Right forelimb (tissue), 1 donor: Measurements from ENCODE around the gene PTPRG.

Experiments used
- DNase-seq: peaks from one replicate; pipeline ENCODE4 v3.0.0-alpha.2; 2018

Gene PTPRG

DNA sequence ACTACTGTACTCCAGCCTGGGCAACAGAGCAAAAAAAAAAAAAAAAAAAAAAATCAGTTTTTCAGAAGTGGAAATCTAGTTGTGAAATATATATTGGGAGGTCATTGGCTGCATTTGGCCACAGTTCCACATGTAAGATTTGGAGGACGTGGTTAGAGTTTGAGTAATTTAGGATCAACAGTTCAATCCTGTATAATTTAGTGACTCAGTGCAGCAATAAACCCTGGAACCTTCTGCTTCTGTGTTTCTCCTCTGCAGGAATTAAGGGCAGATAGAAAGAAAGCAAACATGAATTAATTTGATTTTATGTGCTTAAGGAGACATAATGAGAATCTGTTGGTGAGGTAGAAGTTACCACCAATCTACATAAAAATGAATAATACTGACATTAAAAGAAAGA lies 347.0 kb downstream of the PTPRG start:
- no peak for DNase-seq

DNA sequence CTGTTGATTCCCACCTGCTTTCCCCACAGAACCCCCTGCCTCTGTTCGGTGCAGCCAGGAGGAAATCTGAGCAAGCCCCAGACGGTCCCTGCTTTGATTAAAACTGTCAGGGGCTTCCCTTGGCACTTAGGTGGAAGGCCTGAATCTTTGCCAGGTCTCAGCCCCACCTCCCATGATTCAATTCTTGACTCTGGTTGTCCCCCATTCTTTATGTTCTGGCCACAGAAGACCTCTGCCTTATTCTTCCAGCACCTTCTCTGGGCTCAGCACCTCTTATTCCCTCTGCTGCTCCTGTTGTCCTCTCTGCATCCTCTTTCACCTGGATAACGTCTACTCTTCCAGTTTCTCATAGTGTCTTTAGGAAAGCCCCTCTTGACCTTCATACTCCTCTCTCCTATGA lies 349.4 kb downstream of the PTPRG start:
- DNase-seq = no peak

DNA sequence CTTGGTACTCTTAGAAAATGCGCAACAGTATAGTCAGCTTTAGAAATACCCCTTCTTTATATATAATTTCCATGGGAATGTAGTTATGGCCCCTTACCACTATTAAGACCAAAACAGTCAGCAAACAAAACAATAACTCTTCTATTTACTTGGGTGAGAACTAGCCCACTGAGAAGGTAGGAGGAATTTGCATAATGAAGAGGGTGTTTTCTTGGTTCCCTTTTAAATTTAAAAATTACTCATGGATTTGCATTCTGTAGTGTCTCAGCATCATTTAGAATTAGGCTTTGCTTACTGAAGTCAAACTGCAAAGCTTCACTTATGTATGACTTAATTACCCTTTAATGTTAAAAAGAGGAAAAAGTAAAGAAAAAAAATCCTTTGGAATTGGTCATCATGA lies 350.8 kb downstream of the PTPRG start:
- no peak for DNase-seq

DNA sequence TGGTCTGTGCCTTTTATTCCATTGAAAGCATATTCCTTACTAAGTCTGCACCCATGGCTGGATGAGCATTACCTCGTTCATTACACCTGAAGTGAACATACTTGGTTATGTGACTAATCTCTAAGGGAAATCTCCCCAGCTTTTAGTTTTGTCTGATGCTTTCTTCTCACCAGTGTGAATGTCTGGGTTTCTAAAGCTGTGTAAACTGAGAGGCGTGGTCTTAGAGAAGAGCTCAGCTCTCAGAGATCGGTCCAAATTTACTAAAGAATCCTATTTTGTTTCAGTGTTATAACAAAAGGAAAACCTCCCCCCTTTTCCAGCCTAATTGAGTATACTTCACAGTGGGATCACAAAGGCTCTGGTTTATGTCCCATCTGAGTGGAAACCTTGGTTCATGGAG lies 352.3 kb downstream of the PTPRG start:
- no peak for DNase-seq

DNA sequence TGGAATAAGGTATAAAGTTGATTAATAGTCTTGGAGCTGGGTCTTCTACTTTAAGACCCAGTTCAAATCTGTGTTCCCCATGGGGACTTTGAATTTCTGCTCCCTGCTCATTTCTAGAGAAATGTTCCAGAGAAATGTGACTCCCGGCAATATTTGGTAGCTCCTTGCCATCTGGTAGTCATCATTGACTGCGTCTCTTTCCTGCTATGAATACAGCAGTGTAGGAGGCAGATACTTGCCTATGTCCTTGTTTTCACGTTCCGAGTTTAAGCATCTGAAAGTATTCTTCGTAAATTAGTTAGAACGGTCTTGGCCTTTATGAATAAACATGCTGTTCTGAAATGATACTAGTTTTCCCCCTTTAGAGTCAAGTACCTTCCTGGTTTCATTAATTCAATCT lies 352.9 kb downstream of the PTPRG start:
- DNase-seq = no peak

DNA sequence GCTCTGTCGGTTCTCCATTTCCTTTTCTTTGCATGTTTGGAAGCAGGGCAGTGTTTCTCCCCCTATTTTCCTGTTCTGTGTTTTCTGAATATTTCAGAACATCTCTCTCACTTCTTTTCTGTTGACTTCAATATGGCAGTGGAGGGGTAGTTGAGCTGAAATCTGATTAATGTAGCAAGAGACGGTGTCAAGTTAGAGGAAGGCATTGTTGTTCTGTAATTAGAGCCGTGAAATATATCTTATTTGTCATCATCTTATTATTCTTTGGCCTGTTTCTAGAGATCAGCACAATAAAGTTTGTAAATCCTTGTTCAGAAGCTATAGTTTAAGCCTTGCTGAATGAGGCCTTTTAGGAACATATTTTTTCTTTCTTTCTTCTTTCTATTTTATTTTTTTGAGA lies 353.9 kb downstream of the PTPRG start:
- no peak for DNase-seq

DNA sequence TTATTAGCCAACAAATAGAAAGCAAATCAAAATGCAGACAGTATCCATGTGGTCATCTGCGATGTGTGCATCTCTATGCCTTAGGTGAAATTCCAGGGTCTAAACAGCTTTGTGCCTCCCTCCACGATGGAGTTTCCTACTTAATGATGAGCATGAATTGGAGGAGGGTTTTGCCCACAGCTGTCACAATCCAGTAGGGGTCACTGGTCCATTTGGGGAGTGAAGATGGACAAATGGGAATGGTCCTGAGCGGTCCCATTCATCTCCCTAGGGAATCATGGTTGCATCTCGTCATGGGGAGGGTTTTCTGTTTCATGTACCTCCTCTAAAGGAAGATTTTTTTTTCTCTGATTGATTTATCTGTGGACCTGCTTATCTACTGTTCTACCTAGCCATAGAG lies 358.0 kb downstream of the PTPRG start:
- DNase-seq = no peak

DNA sequence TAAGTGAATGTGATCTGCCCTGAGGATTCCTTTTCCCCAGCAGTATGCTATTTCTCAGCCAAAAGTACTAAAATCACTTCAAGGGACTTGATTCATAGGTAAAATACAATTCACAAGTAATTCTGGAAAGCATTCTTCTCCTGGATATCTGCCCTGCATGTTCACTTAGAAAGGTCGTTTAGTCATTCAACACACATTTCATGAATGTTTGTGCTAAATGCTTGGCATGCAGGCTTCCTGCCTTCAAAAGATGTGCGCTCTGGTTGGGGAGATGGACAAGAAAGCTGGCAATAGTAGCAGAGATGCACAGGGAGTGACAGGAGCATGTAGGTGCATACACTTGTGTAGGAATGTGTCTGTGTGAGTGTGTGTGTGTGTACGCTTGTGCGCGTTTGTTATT lies 360.7 kb downstream of the PTPRG start:
- DNase-seq = no peak

DNA sequence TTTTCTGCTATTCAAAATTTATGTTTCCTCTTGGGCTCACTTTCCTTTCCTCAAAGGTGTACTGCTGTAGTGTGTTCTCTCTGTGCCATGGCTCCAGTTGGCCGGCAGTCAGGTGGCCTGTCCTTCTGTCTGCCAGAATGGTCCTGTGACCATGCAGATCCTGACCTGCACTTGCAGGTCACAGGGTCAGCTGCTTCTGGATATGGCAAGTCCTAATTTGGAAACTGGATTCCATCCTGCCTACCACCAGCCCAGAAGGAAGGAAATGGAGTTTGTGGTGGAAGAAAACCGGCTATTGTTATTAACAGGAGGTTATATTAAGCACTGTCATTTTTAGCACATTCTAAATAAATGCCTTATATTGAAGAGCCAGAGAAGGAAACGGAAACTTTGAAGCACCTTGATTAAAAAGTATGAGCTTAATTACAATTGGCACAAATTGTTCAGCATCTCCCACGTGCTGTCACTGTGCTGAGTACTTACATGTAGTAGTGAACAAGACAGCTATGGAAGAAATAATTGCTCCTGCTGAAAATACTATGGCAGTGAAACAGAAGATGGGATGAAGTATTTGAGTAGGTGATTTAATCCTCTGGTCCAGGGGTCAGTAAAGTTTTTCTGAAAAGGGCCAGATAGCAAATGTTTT lies 362.8 kb downstream of the PTPRG start:
- DNase-seq = no peak

DNA sequence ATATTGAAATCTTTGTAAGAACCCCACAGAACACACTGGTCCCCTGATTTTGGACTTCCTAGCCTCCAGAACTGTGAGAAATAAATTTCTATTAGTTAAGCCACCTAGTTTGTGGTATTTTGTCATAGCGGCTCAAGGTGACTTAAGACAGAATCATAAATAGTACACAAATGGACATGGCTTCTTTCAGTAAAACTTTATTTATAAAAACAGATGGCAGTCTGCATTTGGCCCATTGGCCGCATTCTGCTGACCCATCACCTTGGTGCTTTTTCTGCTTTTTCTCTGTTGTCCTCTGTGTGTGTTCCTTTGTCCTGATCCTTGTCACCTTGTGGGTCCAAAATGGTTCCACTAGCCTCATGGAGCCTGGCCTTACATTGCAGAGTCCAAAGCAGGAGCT lies 363.6 kb downstream of the PTPRG start:
- DNase-seq = no peak

DNA sequence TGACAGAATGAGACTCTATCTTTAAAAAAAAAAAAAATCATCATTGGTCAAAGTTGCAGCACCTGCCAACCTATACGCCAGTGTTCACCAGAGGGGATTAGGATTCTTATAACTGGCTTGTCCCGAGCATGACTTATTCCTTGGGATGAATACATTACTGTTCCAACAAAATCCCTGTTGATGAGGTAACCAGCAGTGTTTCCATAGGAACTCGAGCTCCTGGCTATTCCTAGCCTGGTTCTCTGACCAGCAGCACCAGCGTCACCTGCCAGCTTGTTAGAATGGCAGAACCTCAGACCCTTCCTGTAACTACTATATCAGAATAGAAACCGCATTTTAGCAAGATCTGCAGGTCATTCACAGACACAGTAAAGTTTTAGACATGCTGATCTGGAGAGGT lies 364.4 kb downstream of the PTPRG start:
- DNase-seq = no peak

DNA sequence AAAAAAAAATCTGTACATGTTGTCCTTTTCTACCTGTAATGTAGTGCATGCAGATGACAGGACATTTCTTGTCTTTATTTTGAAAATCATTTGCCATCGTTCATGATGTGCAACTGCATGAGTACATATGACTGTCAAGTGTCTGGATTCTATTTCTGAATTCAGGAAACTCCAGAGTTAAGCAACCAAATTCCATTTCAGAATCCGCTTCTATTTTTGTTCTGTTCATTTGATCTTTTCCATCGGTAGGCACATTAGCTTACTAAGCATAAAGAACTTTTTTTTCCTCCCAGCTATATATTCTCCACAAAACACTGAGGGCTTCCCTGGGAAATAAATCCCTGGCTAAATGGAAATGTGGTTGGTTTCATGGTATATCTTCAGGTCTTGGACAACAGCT lies 365.6 kb downstream of the PTPRG start:
- DNase-seq = no peak

DNA sequence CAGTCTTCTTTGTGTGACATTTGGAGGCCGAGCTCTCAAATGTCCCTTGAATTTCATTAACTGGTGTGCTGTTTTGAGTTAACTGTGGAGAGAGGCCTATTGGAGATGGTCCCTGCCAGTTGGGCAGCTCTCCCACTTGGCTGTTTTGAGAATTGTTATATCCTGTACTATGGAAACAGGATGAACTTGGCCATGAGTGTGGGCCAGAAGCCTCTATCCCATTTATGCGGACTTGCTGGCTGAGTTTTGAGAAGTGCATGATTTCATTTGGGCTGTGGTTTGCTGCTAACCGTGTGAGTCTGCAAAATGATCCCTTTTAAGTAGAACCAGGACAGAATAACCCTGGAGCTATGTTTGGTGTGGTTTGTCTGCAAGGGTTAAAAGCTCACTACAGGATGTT lies 366.0 kb downstream of the PTPRG start:
- DNase-seq = peak; percentile 95

DNA sequence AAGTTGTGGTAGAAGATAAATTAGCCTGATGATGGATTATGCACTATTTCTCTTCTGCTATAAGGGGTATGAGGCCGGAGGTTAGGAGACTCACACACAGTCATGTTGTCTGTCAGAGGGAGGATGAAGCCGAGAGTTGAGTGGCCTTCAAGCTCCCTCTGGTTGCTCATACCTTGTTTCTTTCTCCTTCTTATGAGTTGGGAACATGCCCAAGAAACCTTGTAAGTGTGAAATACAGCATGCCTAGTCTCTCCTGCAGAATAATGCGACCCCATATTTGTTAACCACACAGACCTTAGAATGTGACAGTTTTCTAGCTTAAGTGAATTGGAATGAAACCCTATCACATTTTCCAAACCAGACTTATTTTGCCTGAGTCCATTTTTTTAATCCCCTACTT lies 366.7 kb downstream of the PTPRG start:
- DNase-seq = no peak

DNA sequence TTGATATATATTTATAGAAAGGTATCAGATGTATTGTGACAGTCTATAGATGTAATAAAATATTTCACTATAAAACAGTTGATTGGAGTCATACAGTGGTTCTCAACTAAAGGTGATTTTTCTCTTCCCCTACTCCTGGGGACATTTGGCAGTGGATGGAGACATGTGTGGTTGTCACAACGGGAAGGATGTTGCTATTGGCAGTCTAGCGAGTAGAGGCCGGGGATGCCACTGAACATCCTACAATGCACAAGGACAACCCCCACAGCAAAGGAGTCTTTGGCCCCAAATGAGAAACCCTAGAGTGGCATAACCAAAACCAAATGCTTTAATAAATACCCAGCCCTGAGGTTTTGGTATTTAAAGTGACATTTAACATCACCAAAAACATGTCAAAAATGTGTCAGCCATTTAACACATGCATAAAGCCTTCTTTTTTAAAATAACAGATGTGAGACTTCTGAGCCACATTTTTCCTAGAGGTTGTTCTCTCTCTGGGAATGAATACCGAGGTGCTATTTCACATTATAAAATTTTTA lies 367.5 kb downstream of the PTPRG start:
- DNase-seq = no peak

DNA sequence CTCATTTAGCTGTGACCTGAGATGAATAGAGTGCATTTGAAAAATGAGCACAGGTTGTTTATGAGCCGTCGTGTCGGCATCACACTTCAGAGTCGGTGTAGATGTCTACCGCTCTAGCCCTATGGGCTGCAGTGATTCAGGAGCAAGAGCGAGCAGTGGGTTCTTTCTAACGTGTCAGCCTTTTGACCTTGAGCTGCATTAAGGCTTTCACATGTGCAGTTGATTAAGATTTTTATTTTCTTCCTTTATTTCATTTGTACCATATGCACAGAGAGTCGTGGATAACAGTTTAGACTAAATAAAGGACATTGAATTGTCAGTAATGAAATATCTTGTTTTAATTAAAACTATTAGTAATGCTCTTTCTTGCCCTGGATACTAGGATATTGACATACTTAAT lies 368.2 kb downstream of the PTPRG start:
- DNase-seq = no peak

DNA sequence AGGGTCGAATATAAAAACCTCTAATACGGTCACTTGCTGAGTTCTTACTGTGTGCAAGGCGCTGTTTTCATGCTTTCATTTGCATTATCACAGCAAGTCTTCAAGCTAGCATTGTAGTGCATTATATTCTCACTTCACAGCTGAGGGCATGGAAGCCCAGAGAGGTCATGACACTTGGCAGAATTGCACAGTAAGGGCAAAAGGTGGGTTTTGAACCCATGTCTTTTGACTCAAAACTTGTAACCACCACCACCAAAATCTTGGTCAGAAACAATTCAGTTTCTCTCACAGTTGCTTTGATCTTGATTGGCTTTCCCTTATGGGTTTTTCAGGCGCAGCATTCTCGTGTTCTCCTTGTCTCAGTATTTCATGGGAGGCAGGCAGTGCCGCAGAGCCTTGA lies 371.1 kb downstream of the PTPRG start:
- DNase-seq = no peak

DNA sequence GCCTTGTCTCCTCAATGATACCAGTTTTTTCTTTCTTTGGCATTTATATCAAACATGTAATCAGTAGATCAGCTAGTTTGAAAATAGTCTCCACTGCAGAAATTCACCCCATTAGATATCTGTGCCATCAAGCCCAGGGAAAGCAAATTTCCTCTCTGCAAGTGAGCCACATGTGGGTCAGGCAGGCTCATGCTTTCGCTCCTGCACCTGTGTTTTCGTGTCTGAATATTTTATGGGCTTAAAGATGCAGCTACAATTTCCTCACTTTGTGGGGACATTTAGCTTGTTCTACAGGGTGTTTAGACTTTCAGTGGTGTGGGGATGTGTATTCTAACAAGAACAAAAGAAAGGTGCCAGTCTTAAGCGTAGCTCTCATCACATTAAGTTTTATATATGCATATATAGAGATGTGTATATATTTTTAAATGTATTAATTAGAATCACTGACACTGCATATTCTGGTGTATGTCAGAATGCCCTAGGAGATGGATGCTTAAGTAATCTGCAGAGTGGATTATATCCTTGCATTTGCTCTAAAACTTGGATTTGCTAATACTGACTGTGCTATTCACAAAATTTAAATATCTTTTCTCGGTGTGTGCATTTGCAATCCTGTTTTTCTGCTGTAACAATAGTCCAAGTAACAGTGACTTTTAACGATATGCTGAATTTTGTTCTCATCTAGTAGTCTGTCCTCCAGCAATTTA lies 372.6 kb downstream of the PTPRG start:
- no peak for DNase-seq

DNA sequence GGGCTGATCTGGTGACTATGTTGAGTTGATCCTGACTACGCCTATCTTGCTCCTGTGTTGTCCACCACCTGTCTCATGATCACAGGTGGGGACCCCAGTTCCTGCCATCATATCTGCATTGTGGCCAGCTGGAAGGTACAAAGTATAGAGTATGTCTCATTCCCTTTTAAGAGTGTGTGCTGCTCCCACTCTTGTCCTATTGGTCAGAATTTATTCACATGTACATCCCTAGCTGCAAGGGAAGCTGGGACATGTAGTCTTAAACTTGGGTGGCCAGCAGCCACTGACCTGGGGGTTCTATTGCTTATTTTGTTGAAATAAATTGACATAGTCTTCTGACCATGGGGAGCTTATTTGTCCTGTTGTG lies 373.1 kb downstream of the PTPRG start:
- no peak for DNase-seq

DNA sequence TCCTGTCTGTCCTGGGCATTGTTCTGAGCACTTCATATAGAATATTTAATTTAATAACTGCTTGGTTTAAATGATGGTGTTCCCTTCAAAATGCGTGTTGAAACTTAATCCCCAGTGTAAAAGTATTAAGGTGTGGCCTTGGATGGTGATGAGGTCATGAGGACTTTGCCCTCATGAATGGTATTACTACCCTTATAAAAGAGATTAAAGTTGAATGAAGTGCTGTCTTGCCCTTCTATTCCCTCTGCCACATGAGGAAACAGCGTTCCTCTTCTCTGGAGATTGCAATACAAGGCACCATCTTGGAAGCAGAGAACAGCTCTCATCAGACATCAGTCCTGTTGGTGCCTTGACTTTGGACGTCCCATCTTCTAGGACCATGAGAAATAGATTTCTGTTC lies 374.4 kb downstream of the PTPRG start:
- no peak for DNase-seq

DNA sequence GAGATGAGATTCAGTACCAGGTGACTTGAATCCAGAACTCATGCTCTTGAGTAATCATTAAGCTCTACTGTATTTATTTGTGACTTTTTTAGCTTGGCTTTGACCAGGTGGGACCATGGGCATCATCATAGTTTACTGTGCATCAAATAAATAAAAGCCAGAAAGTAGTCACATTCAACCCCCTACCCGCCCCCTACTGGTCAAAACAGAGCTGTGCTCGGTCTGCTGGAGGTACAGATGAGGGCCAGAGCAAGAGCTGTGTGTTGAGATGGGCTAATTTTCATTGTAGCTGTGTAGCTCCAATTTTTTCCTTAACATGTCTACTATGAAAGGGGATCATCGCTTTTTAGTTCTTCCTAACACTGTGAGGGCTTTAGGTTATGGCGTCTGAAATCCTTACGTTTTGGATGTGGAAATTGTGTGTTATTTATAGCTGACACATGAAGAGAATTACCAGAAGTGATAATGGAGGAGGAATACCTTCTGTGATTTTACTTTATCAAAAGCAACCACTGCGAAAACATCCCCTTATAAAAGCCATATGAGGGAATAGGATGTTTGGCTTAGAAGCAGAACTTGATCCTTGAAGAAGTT lies 375.1 kb downstream of the PTPRG start:
- DNase-seq = no peak

DNA sequence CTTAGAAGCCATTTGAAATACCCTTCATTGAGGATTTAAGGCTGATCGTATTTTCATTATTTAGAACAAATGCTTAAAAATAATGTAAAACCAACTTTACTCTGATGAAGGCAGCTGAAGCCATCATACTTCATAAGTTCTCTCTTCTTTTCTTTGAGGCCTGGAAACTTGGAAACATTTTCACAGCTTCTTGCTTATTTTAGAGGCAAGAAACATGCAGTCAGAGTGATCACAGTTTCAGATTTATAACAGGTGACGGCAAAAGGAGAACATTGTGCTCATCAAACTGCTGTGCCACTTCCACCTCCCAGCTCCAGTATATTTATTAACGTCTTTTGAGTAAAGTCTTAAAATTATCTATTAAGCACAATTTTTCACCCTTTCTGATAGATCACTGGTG lies 376.1 kb downstream of the PTPRG start:
- no peak for DNase-seq

DNA sequence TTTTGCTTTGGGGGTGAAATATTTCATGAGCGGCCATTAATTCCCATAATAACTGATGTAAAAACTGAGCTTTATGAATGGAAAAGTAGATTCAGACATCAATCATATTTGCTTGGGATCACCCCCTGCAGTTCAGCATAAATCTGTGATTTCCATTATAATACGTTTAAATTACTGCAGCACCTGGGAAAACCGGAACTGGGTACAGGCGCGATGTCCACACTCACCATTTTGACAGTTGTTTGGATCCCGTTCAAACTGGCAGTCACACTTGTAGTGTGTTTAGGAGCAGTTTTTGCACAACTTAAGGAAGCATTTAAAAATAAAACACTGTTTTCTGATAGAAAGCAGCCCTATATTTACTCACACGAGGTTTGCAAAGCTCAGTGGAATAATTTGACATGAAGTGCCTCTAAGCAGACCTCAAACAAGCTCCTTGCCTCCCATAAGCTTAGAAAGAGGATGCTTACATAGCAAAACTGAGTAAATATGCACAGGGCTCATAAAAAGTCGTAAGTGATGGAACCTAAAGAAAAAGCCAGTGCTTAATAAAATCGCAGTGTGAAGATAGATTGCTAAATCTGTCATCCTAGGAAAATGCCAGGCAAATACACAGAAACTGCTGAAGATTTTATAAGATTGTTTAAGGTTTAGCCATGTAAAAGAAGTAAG lies 377.6 kb downstream of the PTPRG start:
- DNase-seq = no peak

DNA sequence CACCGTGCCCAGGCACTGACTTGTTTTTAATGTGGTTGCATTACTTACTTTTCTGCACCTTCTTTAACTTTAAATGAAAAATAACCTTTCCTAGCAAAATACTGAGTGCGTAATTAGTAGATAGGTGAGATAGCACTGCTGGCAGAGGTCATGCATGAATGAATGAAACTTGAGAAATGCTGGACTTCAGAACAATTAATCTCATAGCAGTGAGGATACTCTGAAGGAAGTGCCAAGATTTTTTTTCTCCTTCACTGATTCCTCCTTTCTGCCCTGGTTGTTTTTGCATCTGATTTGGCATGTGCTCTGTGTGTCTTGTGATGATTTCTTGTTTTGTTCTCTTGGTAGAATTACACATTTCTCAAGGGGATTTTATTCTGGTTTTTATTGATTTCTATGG lies 378.9 kb downstream of the PTPRG start:
- DNase-seq = no peak
